Activated CD4-positive, alpha-beta T cell treated with anti-CD3 and anti-CD28 coated beads for 48 hours (primary cell): ENCODE results near the gene CCNA1.

Source experiments
- DNase-seq: peaks from one replicate; pipeline ENCODE4 v3.0.0-alpha.2; 2020

CCNA1 gene

GRCh38 chr13:36454987-36455386 is 22.7 kb downstream of the CCNA1 start:
- no peak for DNase-seq

GRCh38 chr13:36456577-36456976 is 24.3 kb downstream of the CCNA1 start:
- no peak for DNase-seq

- DNase-seq: no peak
Observed at GRCh38 chr13:36461506-36461905, 29.2 kb downstream of the CCNA1 start.

- DNase-seq: no peak
Observed at GRCh38 chr13:36475468-36475867, 43.2 kb downstream of the CCNA1 start.

GRCh38 chr13:36476661-36477060 is 44.4 kb downstream of the CCNA1 start:
- no peak for DNase-seq

- no peak for DNase-seq
Observed at GRCh38 chr13:36480726-36481427, 48.6 kb downstream of the CCNA1 start.

- DNase-seq: no peak
Observed at GRCh38 chr13:36490055-36490454, 57.8 kb downstream of the CCNA1 start.
